Nephron (organoid): ENCODE results near the gene SPATS2L.

ENCODE experiments used
- H3K27ac Mint-ChIP-seq, 3 experiments: 2 replicates each; pipeline ENCODE4 v1.8.0; 2020; ENCODE audit warnings: mixed read lengths in 3 of 3, mild to moderate bottlenecking in 2 of 3, moderate library complexity in 1 of 3
- H3K27me3 Mint-ChIP-seq: 2 replicates; pipeline ENCODE4 v1.8.0; 2021; ENCODE audit warnings: low read depth, mild to moderate bottlenecking, moderate library complexity, mixed read lengths
- H3K36me3 Mint-ChIP-seq: 2 replicates; pipeline ENCODE4 v1.8.0; 2020; ENCODE audit warnings: low read depth, mixed read lengths
- H3K4me1 Mint-ChIP-seq: 2 replicates; pipeline ENCODE4 v1.8.0; 2020; ENCODE audit warnings: mixed read lengths
- H3K4me3 Mint-ChIP-seq, 3 experiments: 2 replicates each; pipeline ENCODE4 v1.8.0; 2020; ENCODE audit warnings: mild to moderate bottlenecking in 3 of 3, mixed read lengths in 3 of 3, moderate library complexity in 2 of 3
- H3K9me3 Mint-ChIP-seq: 2 replicates; pipeline ENCODE4 v1.8.0; 2020; ENCODE audit warnings: mixed read lengths
- CTCF ChIP-seq, 3 experiments: fragments of 200-600 bp; sonication (generic); IDR thresholded peaks; one replicate each; pipeline ENCODE4 v1.5.0; 2021; ENCODE audit warnings: antibody characterized with exemption in 3 of 3; ENCODE audit not compliant: unreplicated experiment in 3 of 3

SPATS2L gene

GRCh38 chr2:200486529-200486928, 180.0 kb downstream of the SPATS2L start:
- H3K9me3 Mint-ChIP-seq: no peaks in the 10 kb centered on the region
- no peak overlapping the region for H3K4me3 Mint-ChIP-seq
- H3K27ac Mint-ChIP-seq: peak overlapping the region in 1 of 3 experiments; percentile 11

GRCh38 chr2:200488169-200488568, 181.7 kb downstream of the SPATS2L start:
- Mint-ChIP-seq H3K4me1 (peaks cover 11% of the 10 kb centered on the region), H3K9me3 (no peaks in the 10 kb centered on the region)

More at GRCh38 chr2:200486529-200486928, 180.0 kb downstream of the SPATS2L start:
- H3K36me3 Mint-ChIP-seq: peaks cover 20% of the 10 kb centered on the region
- no peaks in the 10 kb centered on the region for H3K27me3 Mint-ChIP-seq
- no peak for TF ChIP-seq CTCF (IDR thresholded peaks at IDR 0.05; ENCODE audit: unreplicated experiment in 3 of 3)
- H3K4me1 Mint-ChIP-seq: peaks cover 12% of the 10 kb centered on the region

DNA sequence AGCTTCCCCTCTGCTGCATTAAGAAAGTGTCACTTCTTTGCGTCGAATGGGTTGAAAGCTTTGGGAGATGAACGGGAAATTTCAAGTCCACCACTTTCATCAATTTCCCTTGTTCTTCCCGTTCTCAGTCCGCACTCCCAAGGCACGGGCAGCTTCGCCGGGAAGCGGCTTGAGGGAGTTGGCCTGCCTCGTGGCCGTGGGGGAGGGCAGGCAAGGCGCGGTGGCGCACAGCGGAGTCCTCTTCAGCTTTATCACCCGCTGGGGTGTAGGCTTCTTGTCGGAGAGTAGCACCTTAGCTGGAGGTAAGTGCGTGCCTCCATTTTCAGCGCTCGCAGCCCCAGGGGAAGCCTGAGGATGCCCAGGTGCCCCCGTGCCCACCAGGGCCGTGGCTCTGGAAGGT, 183.5 kb downstream of the SPATS2L start:
- no peak overlapping the region for H3K4me3 Mint-ChIP-seq
- peaks cover 6% of the 10 kb centered on the region for H3K4me1 Mint-ChIP-seq
- no peaks in the 10 kb centered on the region for H3K27me3 Mint-ChIP-seq
- no peaks in the 10 kb centered on the region for H3K9me3 Mint-ChIP-seq
- peaks cover 47% of the 10 kb centered on the region for H3K36me3 Mint-ChIP-seq
- TF ChIP-seq CTCF (IDR thresholded peaks at IDR 0.05; ENCODE audit: unreplicated experiment in 3 of 3): no peak
- H3K27ac Mint-ChIP-seq: no peak overlapping the region

More at GRCh38 chr2:200488169-200488568, 181.7 kb downstream of the SPATS2L start:
- Mint-ChIP-seq H3K27ac (no peak overlapping the region), H3K36me3 (peaks cover 34% of the 10 kb centered on the region), H3K4me3 (no peak overlapping the region), H3K27me3 (no peaks in the 10 kb centered on the region)
- TF ChIP-seq CTCF (IDR thresholded peaks at IDR 0.05; ENCODE audit: unreplicated experiment in 3 of 3): no peak

- no peaks in the 10 kb centered on the region for H3K4me1 Mint-ChIP-seq
- no peak overlapping the region for H3K27ac Mint-ChIP-seq
- no peak for TF ChIP-seq CTCF (IDR thresholded peaks at IDR 0.05; ENCODE audit: unreplicated experiment in 3 of 3)
- no peaks in the 10 kb centered on the region for H3K27me3 Mint-ChIP-seq
- H3K9me3 Mint-ChIP-seq: no peaks in the 10 kb centered on the region
- no peak overlapping the region for H3K4me3 Mint-ChIP-seq
- H3K36me3 Mint-ChIP-seq: peaks cover 61% of the 10 kb centered on the region
These were observed 186.2 kb downstream of the SPATS2L start for GRCh38 chr2:200492656-200493055.

GRCh38 chr2:200494048-200494447, 187.6 kb downstream of the SPATS2L start:
- H3K4me1 Mint-ChIP-seq: no peaks in the 10 kb centered on the region

More at GRCh38 chr2:200494048-200494447, 187.6 kb downstream of the SPATS2L start:
- Mint-ChIP-seq H3K27ac (no peak overlapping the region), H3K9me3 (no peaks in the 10 kb centered on the region), H3K36me3 (peaks cover 73% of the 10 kb centered on the region), H3K27me3 (no peaks in the 10 kb centered on the region), H3K4me3 (no peak overlapping the region)
- TF ChIP-seq CTCF (IDR thresholded peaks at IDR 0.05; ENCODE audit: unreplicated experiment in 3 of 3): no peak
